Vagina (tissue), 2 donors: ENCODE data around the gene C1QTNF8.

ENCODE experiments used
- POLR2A ChIP-seq, 2 donors: fragments of 450-650 bp; IDR thresholded peaks; one replicate each; pipeline ENCODE4 v1.6.1; 2017; ENCODE audit warnings: antibody characterized with exemption in 2 of 2, mild to moderate bottlenecking in 2 of 2, moderate library complexity in 2 of 2
- POLR2AphosphoS5 ChIP-seq, 2 donors: sonication (generic); formaldehyde crosslinking; IDR thresholded peaks; one replicate each; pipeline ENCODE4 v1.9.0; 2017; ENCODE audit warnings: antibody characterized with exemption in 2 of 2, mild to moderate bottlenecking in 2 of 2, low read depth in 1 of 2; ENCODE audit not compliant: insufficient read depth in 1 of 2
- TF ChIP-seq, protein P1 (sequence below), 3 experiments: fragments of 450-650 bp in 2 of 3; fragments of 200-600 bp in 1 of 3; sonication (generic) in 1 of 3; IDR thresholded peaks; one replicate each; pipeline ENCODE4 v1.5.1; 2017 to 2019; ENCODE audit warnings: antibody characterized with exemption in 3 of 3, mild to moderate bottlenecking in 2 of 3, moderate library complexity in 2 of 3

DNA sequence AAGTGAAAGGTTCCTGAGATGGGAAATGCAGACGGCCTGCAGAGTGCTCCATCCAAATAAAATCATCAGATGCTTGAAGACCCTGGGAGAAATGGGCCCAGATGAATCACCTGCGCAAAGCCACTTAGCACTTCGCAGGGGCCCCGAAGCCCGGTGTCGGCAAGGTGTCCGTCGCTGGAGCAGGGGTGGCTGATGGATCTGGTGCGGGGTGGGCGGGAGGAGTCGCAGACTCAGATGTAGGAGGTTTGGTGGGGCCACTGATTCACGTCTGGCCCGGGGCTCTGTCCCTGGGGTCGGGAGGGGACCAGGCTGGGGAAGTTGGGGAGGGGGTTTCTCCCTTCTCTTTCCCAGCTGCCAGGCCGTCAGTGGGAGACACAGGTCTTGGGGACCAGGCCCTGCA lies 45.1 kb downstream of the C1QTNF8 start:
- TF ChIP-seq, protein P1, sequence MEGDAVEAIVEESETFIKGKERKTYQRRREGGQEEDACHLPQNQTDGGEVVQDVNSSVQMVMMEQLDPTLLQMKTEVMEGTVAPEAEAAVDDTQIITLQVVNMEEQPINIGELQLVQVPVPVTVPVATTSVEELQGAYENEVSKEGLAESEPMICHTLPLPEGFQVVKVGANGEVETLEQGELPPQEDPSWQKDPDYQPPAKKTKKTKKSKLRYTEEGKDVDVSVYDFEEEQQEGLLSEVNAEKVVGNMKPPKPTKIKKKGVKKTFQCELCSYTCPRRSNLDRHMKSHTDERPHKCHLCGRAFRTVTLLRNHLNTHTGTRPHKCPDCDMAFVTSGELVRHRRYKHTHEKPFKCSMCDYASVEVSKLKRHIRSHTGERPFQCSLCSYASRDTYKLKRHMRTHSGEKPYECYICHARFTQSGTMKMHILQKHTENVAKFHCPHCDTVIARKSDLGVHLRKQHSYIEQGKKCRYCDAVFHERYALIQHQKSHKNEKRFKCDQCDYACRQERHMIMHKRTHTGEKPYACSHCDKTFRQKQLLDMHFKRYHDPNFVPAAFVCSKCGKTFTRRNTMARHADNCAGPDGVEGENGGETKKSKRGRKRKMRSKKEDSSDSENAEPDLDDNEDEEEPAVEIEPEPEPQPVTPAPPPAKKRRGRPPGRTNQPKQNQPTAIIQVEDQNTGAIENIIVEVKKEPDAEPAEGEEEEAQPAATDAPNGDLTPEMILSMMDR (IDR thresholded peaks at IDR 0.05): no peak
- TF ChIP-seq POLR2AphosphoS5 (IDR thresholded peaks at IDR 0.05; ENCODE audit: insufficient read depth in 1 of 2, low read depth in 1 of 2) (no peak), POLR2A (IDR thresholded peaks at IDR 0.05) (no peak)
